ENCODE measurements around the gene TCTN3.

- TF ChIP-seq CTCF (IDR thresholded peaks at IDR 0.05) = no peak
- TF ChIP-seq POLR2AphosphoS5 (IDR thresholded peaks at IDR 0.05) = no peak
- TF ChIP-seq POLR2A (IDR thresholded peaks at IDR 0.05; ENCODE audit: low read depth) = no peak
Observed at GRCh38 chr10:95674643-95675042, 19.1 kb downstream of the TCTN3 start.
